AG09319 (cell line): ENCODE results near the gene CSRNP3.

Experiments used
- DNase-seq: peaks from one replicate; pipeline ENCODE4 v3.0.0-alpha.2; 2010; ENCODE audit warnings: low read depth; ENCODE audit errors: extremely low read depth
- TF ChIP-seq, protein P1 (sequence below): IDR thresholded peaks from 2 replicates; pipeline ENCODE4 v1.5.1; 2011; ENCODE audit warnings: low read depth, mild to moderate bottlenecking, inconsistent platforms, low read length, moderate library complexity

CSRNP3 gene

GRCh38 chr2:165571477-165571876, 102.0 kb downstream of the CSRNP3 start:
- DNase-seq: no peak
- TF ChIP-seq, protein P1, sequence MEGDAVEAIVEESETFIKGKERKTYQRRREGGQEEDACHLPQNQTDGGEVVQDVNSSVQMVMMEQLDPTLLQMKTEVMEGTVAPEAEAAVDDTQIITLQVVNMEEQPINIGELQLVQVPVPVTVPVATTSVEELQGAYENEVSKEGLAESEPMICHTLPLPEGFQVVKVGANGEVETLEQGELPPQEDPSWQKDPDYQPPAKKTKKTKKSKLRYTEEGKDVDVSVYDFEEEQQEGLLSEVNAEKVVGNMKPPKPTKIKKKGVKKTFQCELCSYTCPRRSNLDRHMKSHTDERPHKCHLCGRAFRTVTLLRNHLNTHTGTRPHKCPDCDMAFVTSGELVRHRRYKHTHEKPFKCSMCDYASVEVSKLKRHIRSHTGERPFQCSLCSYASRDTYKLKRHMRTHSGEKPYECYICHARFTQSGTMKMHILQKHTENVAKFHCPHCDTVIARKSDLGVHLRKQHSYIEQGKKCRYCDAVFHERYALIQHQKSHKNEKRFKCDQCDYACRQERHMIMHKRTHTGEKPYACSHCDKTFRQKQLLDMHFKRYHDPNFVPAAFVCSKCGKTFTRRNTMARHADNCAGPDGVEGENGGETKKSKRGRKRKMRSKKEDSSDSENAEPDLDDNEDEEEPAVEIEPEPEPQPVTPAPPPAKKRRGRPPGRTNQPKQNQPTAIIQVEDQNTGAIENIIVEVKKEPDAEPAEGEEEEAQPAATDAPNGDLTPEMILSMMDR: no peak

- DNase-seq: no peak
- TF ChIP-seq, protein P1: no peak
Observed at GRCh38 chr2:165572151-165572550, 102.7 kb downstream of the CSRNP3 start.

DNA sequence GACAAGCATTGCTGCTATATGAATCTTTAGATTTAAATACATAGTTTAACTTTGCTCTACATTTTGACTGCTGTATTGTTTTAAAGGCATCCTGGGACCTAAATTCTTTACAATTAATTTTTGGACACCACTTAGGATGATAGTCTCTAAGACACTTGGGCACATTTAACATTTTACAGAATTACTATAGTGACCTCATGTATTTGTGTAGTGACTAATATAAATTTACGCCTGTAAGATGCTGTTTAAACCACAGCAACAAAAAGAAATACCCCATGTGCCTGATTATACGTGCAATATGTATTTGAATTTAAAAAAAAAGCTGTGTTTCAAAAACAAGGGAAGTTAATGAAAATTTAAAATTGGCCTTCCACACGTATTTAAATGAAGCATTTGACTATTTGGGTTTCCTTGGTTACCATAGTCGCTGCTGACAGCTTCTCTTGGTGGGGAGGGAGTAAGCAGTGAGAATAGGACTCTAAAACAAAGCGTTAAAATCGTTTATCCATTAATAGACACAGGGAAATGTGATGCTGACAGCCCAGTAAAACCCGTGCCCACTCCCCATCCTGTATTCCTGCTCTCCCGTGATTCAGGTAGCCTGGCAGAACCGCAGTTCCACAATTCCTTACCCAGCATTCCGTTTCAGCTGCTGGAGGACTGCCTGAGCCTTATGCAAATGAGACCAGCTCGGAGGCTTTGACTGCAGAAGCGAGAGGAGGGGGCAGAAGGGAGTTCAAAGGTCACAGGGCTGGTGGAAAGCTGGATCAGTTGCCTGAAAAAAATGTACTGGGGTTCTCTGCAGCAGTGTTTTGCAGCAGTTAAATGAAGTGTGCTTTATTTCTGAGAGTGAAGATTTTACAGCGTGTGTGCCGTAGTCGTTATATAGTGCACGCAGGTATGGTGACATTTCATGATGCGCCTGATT, 104.3 kb downstream of the CSRNP3 start:
- TF ChIP-seq, protein P1: no peak
- DNase-seq: no peak

- DNase-seq: no peak
- TF ChIP-seq, protein P1: no peak
Observed at GRCh38 chr2:165575044-165575615, 105.6 kb downstream of the CSRNP3 start.

- TF ChIP-seq, protein P1: no peak
- DNase-seq: no peak
Observed at GRCh38 chr2:165576409-165577154, 107.1 kb downstream of the CSRNP3 start.

DNA sequence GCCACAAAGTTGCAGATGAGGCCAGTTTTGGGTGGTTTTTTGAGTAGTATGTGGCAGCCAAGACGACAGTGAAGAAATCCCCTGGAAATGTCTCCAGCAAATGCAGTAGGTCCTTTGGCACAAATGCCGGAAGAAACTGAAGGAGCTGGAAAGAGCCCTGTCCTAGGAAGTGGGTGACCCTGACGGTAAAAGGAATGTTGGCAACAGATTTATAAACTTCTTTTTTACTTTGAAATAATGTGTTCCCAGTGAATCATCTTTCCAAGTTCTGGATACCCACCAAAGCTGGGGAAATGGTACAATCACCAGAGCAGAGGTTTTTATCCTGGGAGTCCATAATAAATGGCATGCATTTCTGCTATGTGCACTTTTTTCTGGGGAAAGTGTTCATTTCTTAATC, 112.9 kb downstream of the CSRNP3 start:
- DNase-seq: no peak
- TF ChIP-seq, protein P1: no peak
